T-helper 2 cell (primary cell): Measurements from ENCODE around the gene MYO16.

Experiments used
- DNase-seq, 5 experiments: peaks; one replicate each; pipeline versions ENCODE4 v3.0.0 to v3.0.0-alpha.2; 2012 to 2022
- total RNA-seq, 2 donors: gene quantifications; one replicate each; lab custom pipeline; 2026; lab: John Stamatoyannopoulos, UW

MYO16 gene
- 2.2 to 47.7 reads per million in 2 donors for total RNA-seq

- DNase-seq, result no peak
Measured at GRCh38 chr13:108629181-108629752, at the start of gene MYO16. TSS of gene MYO16 (plus strand) at chr13:108629611. CDS start at chr13:108629845, 234 bp downstream.

DNA sequence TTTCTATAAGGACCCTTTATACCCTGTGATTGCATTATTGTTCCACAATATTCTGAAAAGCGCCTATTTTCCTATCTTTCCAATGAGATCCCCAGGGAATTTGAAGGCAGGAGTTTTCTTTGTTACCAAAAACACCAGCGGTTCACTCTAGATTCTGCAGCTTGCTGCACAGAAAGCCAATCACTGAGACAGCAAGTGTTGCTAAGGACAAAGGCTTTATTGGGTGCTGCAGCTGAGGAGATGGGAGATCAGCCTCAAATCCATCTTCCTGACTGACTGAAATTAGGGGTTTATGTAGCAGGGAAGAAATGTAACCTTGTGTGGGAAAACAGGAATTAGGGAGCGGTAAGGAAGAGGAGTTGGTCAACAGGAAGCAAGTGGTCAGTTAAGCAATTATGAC lies 42.6 kb upstream of the MYO16 start:
- DNase-seq, result no peak

- no peak for DNase-seq
Measured at GRCh38 chr13:108588516-108588915, 40.9 kb upstream of the MYO16 start.

DNA sequence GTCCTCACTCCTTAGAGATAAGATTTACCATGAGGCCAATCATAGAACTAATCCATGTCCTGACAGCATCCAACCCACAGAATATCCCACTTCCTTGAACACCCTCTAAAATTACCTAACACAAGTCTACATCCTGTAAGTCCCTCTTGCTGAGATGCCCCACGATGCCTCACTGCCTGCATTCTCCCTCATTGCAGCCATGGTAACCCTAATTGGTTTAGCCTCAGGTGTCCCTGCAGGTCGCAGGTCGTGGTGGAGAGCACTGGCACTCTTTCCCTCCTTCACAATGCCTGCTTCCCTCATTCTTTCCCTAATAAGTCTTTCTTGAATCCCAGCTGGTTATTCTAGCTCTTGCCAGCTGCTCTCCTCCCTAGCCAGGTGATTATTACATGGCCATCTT lies 35.3 kb upstream of the MYO16 start:
- DNase-seq, result no peak

DNA sequence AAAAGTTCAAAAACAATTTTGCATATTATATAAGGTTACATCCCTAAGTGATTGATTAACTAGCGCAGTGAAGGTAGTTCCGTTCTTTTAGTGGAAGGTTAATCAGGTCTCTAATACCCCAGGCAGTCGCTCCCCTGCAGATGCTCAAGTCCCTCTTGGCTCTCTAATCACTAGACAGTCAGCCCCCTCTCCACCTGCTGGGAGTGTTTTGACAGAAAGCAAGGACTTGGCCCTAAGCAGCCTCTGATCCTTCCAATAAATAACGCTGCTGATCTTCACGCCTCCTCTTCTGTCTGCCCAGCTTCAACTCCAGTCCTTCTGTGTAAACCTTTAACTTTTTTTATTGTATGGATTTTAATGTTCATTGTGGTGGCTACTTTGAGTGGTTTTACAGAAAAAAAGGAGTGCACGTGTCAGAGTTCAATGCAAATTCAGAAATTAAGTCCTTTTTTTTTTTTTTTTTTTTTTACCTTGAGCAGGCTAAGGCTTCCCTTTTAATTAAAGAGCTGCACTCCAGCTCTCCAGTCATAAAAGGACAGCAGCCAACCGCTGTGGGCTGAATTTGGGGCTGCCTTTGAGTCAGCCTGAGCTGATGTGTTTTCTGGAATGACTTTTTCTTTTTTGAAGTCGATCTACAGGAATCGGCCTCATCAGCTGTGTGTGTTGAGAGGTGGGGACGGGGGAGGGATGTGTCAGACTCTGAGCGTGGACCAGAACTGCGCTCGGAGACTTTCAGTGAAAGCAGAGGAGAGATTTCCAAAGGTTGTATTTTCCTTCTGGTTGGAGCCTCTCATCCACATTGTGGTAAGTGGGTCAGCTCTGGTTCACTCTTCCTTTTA lies 33.8 kb upstream of the MYO16 start:
- DNase-seq, result peak in 2 of 5 experiments; percentile 1 to 44

GRCh38 chr13:108597943-108598342 lies 31.5 kb upstream of the MYO16 start:
- DNase-seq, result no peak

DNA sequence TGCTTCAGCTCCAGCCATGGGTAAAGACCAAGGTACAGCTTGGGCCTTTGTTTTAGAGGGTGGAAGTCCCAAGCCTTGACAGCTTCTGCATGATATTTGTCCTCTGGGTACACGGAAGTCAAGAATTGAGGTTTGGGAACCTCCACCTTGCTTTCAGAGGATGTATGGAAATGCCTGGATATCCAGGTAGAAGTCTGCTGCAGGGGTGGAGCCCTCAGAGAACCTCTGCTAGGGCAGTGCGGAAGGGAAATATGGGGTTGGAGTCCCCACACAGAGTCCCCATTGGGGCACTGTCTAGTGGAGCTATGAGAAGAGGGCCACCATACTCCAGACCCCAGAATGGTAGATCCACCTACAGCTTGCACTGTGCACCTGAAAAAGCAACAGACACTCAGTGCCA lies 23.0 kb upstream of the MYO16 start:
- no peak for DNase-seq

GRCh38 chr13:108609353-108609752 lies 20.1 kb upstream of the MYO16 start:
- peak in 1 of 5 experiments; percentile 1 for DNase-seq

GRCh38 chr13:108610507-108610906 lies 18.9 kb upstream of the MYO16 start:
- no peak for DNase-seq

DNA sequence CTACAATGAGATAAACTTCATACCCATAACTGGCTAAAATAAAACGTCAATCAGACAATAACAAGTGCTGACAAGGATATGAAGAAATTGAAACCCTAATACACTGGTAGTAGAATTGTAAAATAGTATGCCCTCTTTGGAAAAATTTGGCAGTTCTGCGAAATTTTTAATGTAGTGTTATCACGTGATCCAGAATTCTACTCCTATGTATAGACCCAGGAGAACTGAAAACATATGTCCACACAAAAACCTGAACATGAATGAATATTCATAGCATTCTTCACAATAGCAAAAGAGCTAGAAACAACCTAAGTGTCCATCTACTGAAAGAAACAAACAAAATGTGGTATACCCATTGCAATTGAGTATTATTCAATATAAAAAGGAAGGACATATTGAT lies 14.2 kb upstream of the MYO16 start:
- no peak for DNase-seq

DNA sequence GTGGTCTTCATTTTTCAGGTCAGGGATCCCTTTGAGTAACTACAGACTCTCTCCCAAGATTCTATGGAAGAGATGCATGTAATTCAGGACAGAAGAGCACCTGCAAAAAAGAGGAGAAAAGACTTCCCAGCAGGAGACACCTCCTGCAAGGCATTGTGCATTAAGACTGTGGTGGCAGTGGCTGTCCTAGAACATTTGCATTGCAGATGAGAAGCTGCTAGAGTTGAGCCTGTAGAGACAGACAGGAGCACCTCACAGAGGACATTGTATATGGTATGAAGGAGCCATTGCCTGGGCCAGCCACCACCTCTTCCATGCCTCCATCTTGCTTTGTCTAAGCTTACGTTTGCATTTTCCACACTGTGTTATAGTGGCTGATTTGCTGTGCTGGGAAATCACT lies 11.2 kb upstream of the MYO16 start:
- DNase-seq, result no peak

DNA sequence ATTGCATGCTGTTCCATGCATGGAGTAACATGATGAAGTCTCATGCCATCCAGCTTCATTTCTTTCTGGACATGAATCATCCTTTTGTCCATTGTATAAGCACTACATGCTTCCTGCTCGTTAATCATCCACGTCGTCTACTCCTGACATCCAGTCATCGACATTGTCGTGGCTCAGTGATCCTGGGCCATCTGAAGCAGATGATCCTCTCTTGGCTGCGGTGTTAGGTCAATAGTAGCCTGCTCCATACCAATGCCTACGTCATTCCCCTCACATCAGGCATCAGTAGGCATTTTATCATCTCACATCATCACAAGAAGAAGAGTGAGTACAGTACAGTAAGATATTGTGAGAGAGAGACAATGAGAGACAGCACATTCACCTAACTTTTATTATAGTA lies 7.9 kb upstream of the MYO16 start:
- DNase-seq, result no peak

GRCh38 chr13:108624108-108624507 lies 5.3 kb upstream of the MYO16 start:
- no peak for DNase-seq

- no peak for DNase-seq
Measured at GRCh38 chr13:108624979-108625378, 4.4 kb upstream of the MYO16 start.

DNA sequence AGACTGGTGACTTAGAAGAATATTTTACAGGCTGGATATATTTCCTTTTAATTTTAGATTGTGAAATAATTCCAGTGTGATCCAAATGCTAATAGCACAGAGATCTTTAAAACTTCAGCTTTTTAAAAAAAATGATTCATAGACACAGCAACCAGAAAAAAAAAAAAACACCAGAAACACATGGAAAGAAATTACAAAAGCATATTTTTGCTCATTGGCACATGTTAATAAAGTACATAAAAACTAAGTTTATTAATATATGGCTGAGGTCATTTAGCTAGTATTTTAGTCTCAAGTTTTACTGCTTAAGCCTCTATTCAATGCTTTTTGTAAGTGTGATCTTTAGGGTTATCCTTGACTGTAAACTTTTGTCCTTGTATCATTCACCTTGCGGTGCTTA lies 577 bp downstream of the MYO16 start:
- DNase-seq, result no peak

- no peak for DNase-seq
Measured at GRCh38 chr13:108632649-108633167, 3.3 kb downstream of the MYO16 start.

- DNase-seq, result no peak
Measured at GRCh38 chr13:108638901-108639300, 9.5 kb downstream of the MYO16 start.

DNA sequence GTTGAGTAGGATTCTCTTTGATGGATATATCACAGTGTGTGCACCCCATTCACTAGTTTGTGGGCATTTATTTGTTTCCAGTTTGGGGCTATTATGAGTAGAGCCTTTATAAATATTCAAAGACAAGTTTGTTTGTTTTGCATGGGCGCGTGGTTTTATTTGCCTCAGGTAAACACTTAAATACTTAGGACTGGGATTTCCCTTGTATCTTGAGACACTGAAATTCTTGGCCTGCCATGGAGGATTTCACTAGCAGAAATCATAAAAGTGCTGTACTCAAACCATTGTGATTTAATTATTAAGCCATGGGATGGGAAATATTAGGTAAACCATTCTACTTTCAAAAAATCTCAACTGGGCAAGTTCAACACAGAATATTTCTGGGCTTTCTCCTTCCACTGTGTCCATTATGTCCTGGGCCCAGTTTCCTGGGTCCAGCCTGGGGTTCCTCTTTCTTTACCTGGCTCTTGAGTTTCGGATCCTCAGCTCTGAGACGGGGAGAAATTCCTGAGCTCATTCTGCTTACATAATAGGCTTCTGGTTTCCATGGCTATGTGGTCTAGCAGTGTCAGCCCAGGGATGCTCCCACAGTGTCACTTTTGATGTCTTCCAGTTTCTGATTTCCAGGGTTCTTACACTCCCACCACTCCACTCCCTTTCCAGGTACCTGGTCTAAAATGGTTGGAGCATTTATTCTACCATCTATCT lies 14.4 kb downstream of the MYO16 start:
- DNase-seq, result no peak

DNA sequence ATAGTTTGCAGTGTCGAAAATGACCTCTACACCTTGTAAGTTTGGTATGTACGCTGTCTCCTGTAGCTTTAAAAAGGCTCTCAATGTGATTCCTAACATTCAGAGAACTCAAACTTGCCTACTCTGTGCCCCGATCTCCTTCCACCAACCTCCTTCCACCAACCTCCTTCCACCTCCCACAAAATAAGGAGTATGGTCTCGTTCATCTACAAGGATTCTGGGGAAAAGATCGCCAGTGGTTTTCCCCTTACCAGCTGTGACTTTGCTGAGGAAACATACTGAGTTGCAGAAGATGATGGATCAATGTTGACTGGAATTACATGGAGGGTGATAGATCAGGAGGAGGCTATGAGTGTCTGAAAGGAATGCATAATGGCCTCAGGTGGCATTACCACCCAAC lies 16.0 kb downstream of the MYO16 start:
- DNase-seq, result no peak

DNA sequence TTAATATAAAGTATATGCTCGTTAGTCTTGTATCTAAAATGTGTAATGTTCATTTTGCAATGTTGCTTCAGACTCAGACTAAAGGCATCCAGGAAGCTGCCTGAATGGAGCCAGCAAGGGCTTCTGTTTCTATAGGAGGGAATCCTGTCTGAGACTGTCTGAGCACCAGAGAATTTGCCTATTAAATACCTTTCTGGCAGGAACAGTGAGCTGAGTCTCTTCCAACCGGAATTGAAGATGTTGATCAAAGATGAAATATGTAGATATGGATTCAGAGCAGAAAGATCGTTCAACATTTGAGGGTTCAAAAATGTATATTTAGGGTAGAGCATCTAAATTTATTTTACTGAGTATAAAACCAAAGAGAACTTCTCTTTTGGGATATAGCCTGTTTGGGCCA lies 20.9 kb downstream of the MYO16 start:
- DNase-seq, result no peak

GRCh38 chr13:108656742-108657141 lies 27.3 kb downstream of the MYO16 start:
- no peak for DNase-seq

DNA sequence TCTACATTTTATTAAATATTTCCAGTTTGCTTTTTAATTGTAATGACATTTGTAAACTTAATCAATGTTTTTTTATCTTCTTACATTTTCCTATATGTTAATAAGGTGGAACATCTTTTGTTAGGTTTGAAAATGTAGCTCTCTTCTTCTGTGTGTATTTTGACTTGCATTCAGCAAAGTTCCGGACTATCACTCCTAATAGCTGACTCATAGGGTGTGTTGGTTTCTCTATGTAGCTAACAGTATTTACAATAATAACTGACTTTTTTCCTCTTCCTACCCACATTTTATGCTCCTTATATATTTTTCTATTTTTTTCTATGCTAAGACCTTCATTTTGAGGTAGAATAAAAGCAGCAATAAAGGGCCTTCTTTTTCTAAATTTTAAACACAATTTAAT lies 28.1 kb downstream of the MYO16 start:
- no peak for DNase-seq

DNA sequence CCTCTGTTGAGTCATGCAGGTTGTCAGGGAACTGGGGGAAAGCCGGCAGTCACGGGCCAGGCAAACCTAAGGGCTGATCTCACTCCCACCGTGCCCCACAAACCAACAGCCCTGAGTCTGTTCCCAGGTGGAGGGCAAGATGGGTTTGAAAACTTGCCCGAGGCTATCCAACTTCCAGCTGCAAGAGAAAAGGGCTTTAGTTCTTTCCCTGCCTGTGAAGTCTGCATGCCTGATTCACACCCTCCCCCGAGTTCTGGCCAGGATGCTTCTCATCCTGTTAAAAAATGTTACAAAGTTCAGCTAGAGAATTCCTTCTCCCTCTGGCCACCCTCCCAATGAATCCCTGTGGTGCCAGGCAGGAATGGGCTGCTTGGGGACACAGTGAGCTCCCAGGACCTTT lies 33.1 kb downstream of the MYO16 start:
- no peak for DNase-seq

DNA sequence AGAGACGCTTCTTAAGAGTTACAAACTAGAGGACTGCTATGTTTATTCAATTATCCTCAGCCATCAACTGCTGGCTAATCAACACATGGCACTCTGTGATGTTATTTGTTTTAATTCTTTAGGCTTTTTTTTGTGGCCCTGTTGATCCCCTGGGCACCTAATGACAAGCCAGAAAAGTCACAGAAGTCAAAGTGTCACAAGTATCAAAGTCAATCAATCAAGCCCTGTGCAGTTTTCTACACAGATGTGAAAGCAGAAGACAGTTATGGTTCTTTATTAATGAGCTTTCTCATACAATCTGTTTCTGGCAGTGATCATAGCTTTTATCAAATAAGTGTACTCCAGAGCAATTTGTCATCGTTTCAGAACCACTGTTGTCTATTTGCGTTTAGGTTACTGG lies 34.3 kb downstream of the MYO16 start:
- DNase-seq, result no peak
